SK-N-SH treated with all-trans-retinoic acid at 6 μM for 48 hours (cell line): Measurements from ENCODE around the gene CNGA3.

Experiments
- ATAC-seq: fragments of 200-7000 bp; cut with Tn5 transposase; 3 replicates; pipeline ENCODE4 v1.9.1; 2020; ENCODE audit warnings: mild to moderate bottlenecking, moderate library complexity
- ARNTL ChIP-seq: fragments of 450-650 bp; formaldehyde crosslinking; IDR thresholded peaks from 2 replicates; pipeline ENCODE4 v1.5.0; 2020; ENCODE audit warnings: low read depth, mild to moderate bottlenecking, moderate library complexity, borderline replicate concordance
- BACH2 ChIP-seq: fragments of 250-450 bp; sonication (Bioruptor Pico); IDR thresholded peaks from 2 replicates; pipeline ENCODE4 v1.9.0; 2021; ENCODE audit warnings: mild to moderate bottlenecking, borderline replicate concordance
- CREB5 ChIP-seq: fragments of 250-450 bp; sonication (Bioruptor Pico); IDR thresholded peaks from 2 replicates; pipeline ENCODE4 v1.5.1; 2020; ENCODE audit warnings: low read depth, mild to moderate bottlenecking, moderate library complexity
- CSDC2 ChIP-seq: fragments of 250-450 bp; sonication (Bioruptor Pico); IDR thresholded peaks from 2 replicates; pipeline ENCODE4 v1.5.0; 2020; ENCODE audit warnings: mild to moderate bottlenecking, moderate library complexity
- ESRRG ChIP-seq: fragments of 250-450 bp; sonication (Bioruptor Pico); IDR thresholded peaks from 2 replicates; pipeline ENCODE4 v1.6.1; 2021; ENCODE audit warnings: mild to moderate bottlenecking
- GLIS3 ChIP-seq: fragments of 250-450 bp; sonication (Bioruptor Pico); IDR thresholded peaks from 2 replicates; pipeline ENCODE4 v1.5.0; 2020; ENCODE audit warnings: mild to moderate bottlenecking, moderate library complexity
- ISL1 ChIP-seq: fragments of 250-450 bp; sonication (Bioruptor Pico); IDR thresholded peaks from 2 replicates; pipeline ENCODE4 v2.1.2; 2022; ENCODE audit warnings: mild to moderate bottlenecking, moderate library complexity
- PATZ1 ChIP-seq: fragments of 250-450 bp; sonication (Bioruptor Pico); IDR thresholded peaks from 2 replicates; pipeline ENCODE4 v1.8.0; 2020; ENCODE audit warnings: mild to moderate bottlenecking, moderate library complexity, borderline replicate concordance
- POU6F1 ChIP-seq: fragments of 250-450 bp; sonication (Bioruptor Pico); IDR thresholded peaks from 2 replicates; pipeline ENCODE4 v1.8.0; 2021; ENCODE audit warnings: low read depth, mild to moderate bottlenecking, moderate library complexity, borderline replicate concordance
- TCF4 ChIP-seq: fragments of 250-450 bp; sonication (Bioruptor Pico); IDR thresholded peaks from 2 replicates; pipeline ENCODE4 v1.8.0; 2021; ENCODE audit warnings: mild to moderate bottlenecking, moderate library complexity, borderline replicate concordance
- TOX ChIP-seq: fragments of 250-450 bp; sonication (Bioruptor Pico); IDR thresholded peaks from 2 replicates; pipeline ENCODE4 v1.8.0; 2021; ENCODE audit warnings: mild to moderate bottlenecking, moderate library complexity, borderline replicate concordance
- TSHZ2 ChIP-seq: fragments of 250-450 bp; sonication (Bioruptor Pico); IDR thresholded peaks from 2 replicates; pipeline ENCODE4 v1.5.0; 2020; ENCODE audit warnings: mild to moderate bottlenecking, moderate library complexity
- ZC3H10 ChIP-seq: fragments of 250-450 bp; sonication (Bioruptor Pico); IDR thresholded peaks from 2 replicates; pipeline ENCODE4 v1.5.1; 2021; ENCODE audit warnings: mild to moderate bottlenecking, moderate library complexity
- ZFP3 ChIP-seq: fragments of 250-450 bp; sonication (Bioruptor Pico); IDR thresholded peaks from 2 replicates; pipeline ENCODE4 v1.5.0; 2020; ENCODE audit warnings: mild to moderate bottlenecking, moderate library complexity
- ZFP30 ChIP-seq: fragments of 450-650 bp; formaldehyde crosslinking; IDR thresholded peaks from 2 replicates; pipeline ENCODE4 v1.5.0; 2022; ENCODE audit warnings: mild to moderate bottlenecking, moderate library complexity
- ZNF565 ChIP-seq: fragments of 450-650 bp; formaldehyde crosslinking; conservative IDR thresholded peaks from 2 replicates; pipeline ENCODE4 v1.5.0; 2020; ENCODE audit warnings: low read depth, mild to moderate bottlenecking, moderate library complexity
- ZNF70 ChIP-seq: fragments of 450-650 bp; formaldehyde crosslinking; IDR thresholded peaks from 2 replicates; pipeline ENCODE4 v1.5.0; 2020; ENCODE audit warnings: mild to moderate bottlenecking, moderate library complexity
- ZNF8 ChIP-seq: fragments of 450-650 bp; formaldehyde crosslinking; IDR thresholded peaks from 2 replicates; pipeline ENCODE4 v1.5.0; 2020; ENCODE audit warnings: mild to moderate bottlenecking, moderate library complexity
- TF ChIP-seq, protein P1 (sequence below): fragments of 250-450 bp; sonication (Bioruptor Pico); IDR thresholded peaks from 2 replicates; pipeline ENCODE4 v1.5.1; 2021; ENCODE audit warnings: mild to moderate bottlenecking, moderate library complexity

Gene CNGA3

DNA sequence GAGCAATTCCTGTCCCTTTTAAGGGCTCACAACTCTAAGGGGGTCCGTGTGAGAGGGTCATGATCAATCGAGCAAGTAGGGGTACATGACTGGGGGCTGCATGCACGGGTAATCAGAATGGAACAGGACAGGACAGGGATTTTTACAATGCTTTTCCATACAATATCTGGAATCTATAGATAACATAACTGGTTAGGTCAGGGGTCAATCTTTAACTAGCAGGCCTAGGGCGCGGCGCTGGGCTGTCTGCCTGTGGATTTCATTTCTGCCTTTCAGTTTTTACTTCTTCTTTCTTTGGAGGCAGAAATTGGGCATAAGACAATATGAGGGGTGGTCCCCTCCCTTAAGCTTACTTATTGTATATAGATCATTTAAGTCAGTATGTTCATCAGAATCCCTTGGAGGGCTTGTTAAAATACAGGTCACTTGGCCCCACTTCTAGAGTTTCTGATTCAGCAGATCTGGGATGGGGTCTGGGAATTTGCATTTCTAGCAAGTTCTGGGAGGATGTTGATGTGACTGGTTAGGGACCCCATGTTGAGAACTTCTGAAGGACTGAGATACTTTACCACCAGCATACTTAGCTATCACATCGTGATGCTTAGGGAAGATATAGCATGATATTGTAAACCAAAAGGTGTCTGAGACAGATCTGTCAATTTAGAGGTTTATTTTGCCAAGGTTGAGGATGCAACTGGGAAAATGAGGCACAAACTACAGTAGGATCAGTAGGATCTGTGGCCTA is 95.6 kb downstream of the CNGA3 start:
- ATAC-seq = no peak
- TF ChIP-seq ZNF70 (CRISPR knock-in tag) = no peak
- TF ChIP-seq TOX = no peak
- no peak for TF ChIP-seq ISL1 (CRISPR knock-in tag)
- no peak for TF ChIP-seq CREB5 (CRISPR knock-in tag)
- no peak for TF ChIP-seq POU6F1
- TF ChIP-seq ZNF8 = no peak
- no peak for TF ChIP-seq ZC3H10
- no peak for TF ChIP-seq ZFP30 (CRISPR knock-in tag)
- no peak for TF ChIP-seq TSHZ2 (CRISPR knock-in tag)
- TF ChIP-seq ZNF565 (CRISPR knock-in tag) = no peak
- TF ChIP-seq CSDC2 (CRISPR knock-in tag) = no peak
- TF ChIP-seq BACH2 = no peak
- TF ChIP-seq ZFP3 (CRISPR knock-in tag) = no peak
- TF ChIP-seq ESRRG (CRISPR knock-in tag) = no peak
- no peak for TF ChIP-seq PATZ1 (CRISPR knock-in tag)

DNA sequence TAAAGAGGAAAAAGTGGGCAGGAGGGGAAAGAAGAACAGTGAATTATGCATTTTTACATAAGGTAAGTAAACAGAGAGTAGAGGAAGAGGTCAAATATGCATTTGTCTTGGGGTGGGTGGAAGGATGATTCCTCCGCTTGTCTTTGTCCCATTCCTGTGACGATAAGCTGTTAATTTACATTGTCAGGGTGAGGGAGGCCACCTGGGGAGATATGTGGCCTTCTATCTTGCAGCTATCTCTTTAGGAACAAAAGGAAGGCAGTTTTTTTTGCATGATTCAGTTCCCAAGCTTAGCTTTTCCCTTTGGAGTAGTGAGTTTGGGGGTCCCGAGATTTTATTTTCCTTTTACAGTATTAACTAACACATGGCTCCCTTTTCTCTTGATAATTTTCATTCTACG is 96.2 kb downstream of the CNGA3 start:
- no peak for TF ChIP-seq TSHZ2 (CRISPR knock-in tag)
- no peak for TF ChIP-seq TOX
- TF ChIP-seq CREB5 (CRISPR knock-in tag) = no peak
- TF ChIP-seq ZNF565 (CRISPR knock-in tag) = no peak
- no peak for TF ChIP-seq ZFP30 (CRISPR knock-in tag)
- TF ChIP-seq BACH2 = no peak
- TF ChIP-seq, protein P1, sequence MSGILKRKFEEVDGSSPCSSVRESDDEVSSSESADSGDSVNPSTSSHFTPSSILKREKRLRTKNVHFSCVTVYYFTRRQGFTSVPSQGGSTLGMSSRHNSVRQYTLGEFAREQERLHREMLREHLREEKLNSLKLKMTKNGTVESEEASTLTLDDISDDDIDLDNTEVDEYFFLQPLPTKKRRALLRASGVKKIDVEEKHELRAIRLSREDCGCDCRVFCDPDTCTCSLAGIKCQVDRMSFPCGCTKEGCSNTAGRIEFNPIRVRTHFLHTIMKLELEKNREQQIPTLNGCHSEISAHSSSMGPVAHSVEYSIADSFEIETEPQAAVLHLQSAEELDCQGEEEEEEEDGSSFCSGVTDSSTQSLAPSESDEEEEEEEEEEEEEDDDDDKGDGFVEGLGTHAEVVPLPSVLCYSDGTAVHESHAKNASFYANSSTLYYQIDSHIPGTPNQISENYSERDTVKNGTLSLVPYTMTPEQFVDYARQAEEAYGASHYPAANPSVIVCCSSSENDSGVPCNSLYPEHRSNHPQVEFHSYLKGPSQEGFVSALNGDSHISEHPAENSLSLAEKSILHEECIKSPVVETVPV (CRISPR knock-in tag) = no peak
- TF ChIP-seq CSDC2 (CRISPR knock-in tag) = no peak
- no peak for TF ChIP-seq ESRRG (CRISPR knock-in tag)
- no peak for TF ChIP-seq GLIS3 (CRISPR knock-in tag)
- no peak for TF ChIP-seq ZFP3 (CRISPR knock-in tag)
- no peak for TF ChIP-seq PATZ1 (CRISPR knock-in tag)
- no peak for TF ChIP-seq ZNF70 (CRISPR knock-in tag)
- TF ChIP-seq ZC3H10 = no peak
- TF ChIP-seq ARNTL (CRISPR knock-in tag) = no peak
- no peak for TF ChIP-seq TCF4 (CRISPR knock-in tag)
- ATAC-seq = no peak
